Upper lobe of left lung (tissue), 4 donors: ENCODE measurements around the gene IMPA2.

Source experiments
- CTCF ChIP-seq, 6 experiments: fragments of 450-650 bp in 4 of 6; fragments of 200-600 bp in 2 of 6; sonication (generic) in 2 of 6; IDR thresholded peaks; one replicate each; pipeline ENCODE4 v1.5.1; 2016 to 2019; ENCODE audit warnings: antibody characterized with exemption in 6 of 6
- POLR2A ChIP-seq, 4 donors: fragments of 450-650 bp; IDR thresholded peaks; one replicate each; pipeline ENCODE4 v1.5.1; 2016 to 2017; ENCODE audit warnings: antibody characterized with exemption in 4 of 4, mild to moderate bottlenecking in 2 of 4

GRCh38 chr18:11946756-11947155 is 34.6 kb upstream of the IMPA2 start:
- TF ChIP-seq POLR2A (IDR thresholded peaks at IDR 0.05): no peak
- no peak for TF ChIP-seq CTCF (IDR thresholded peaks at IDR 0.05)
